Type B pancreatic cell (in vitro differentiated cells): ENCODE measurements around the gene CPOX. TPM values are rescaled to one million over a fixed set of nuclear protein-coding genes. Genes with fewer than 3 reads are reported as not detected.

Experiments
- DNase-seq: peaks from one replicate; pipeline ENCODE4 v3.0.0; 2021; ENCODE audit warnings: mixed read lengths; ENCODE audit not compliant: unreplicated experiment; ENCODE audit errors: extremely low spot score
- H3K27ac Mint-ChIP-seq: 2 replicates; pipeline ENCODE4 v1.8.0; 2021; ENCODE audit warnings: mild to moderate bottlenecking, mixed read lengths
- H3K27me3 Mint-ChIP-seq: 2 replicates; pipeline ENCODE4 v1.8.0; 2021; ENCODE audit warnings: mixed read lengths
- H3K36me3 Mint-ChIP-seq: 2 replicates; pipeline ENCODE4 v1.8.0; 2021; ENCODE audit warnings: mixed read lengths
- H3K4me1 Mint-ChIP-seq: one replicate; pipeline ENCODE4 v1.8.0; 2021; ENCODE audit warnings: mixed read lengths; ENCODE audit not compliant: unreplicated experiment
- H3K4me3 Mint-ChIP-seq: 2 replicates; pipeline ENCODE4 v1.8.0; 2021; ENCODE audit warnings: mild to moderate bottlenecking, mixed read lengths
- H3K9me3 Mint-ChIP-seq: 2 replicates; pipeline ENCODE4 v1.8.0; 2021; ENCODE audit warnings: mixed read lengths
- total RNA-seq: library from RNA; stranded (reverse); gene quantifications from 2 replicates; pipeline ENCODE4 v1.2.1, GENCODE V29; 2021; ENCODE audit warnings: low replicate concordance
- TF ChIP-seq, protein P1 (sequence below): fragments of 200-600 bp; sonication (generic); conservative IDR thresholded peaks from 2 replicates; pipeline ENCODE4 v1.5.0; 2021; ENCODE audit warnings: antibody characterized with exemption, mild to moderate bottlenecking

Gene CPOX
- total RNA-seq, 1 donor from 2014 or later: 24.6 TPM

DNA sequence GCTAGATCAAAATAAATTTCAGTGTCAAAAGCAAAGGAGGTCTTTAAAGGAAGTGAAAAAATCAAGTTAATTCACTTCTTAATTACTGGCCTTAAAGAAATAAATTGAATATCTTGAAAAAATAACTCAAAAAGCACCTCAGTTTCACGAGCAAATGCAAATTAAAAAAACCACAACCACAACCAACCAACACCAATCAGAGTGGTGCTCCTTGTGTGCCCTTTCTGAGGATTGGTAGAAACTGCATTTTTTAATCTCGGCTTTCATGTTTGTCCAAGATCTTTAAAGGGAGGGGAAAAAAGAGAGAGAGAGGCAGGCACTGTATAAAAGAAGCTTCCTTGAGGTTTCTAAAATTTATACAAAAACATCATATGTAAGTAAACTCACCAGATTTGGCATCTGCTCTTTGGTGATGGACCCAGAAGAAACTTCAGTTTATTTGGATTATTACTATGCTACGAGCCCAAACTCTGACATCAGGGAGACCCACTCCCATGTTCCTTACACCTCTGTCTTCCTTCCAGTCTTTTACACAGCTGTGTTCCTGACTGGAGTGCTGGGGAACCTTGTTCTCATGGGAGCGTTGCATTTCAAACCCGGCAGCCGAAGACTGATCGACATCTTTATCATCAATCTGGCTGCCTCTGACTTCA is 61.7 kb downstream of the CPOX start, which contains the start of gene GPR15:
GPR15 (plus strand) TSS at position 357 of the 653 bp plus-strand sequence; CDS start at position 413, 56 bp downstream.
- DNase-seq: no peak
- H3K4me1 Mint-ChIP-seq: no peaks in the 10 kb centered on the region
- no peaks in the 10 kb centered on the region for H3K9me3 Mint-ChIP-seq
- TF ChIP-seq, protein P1, sequence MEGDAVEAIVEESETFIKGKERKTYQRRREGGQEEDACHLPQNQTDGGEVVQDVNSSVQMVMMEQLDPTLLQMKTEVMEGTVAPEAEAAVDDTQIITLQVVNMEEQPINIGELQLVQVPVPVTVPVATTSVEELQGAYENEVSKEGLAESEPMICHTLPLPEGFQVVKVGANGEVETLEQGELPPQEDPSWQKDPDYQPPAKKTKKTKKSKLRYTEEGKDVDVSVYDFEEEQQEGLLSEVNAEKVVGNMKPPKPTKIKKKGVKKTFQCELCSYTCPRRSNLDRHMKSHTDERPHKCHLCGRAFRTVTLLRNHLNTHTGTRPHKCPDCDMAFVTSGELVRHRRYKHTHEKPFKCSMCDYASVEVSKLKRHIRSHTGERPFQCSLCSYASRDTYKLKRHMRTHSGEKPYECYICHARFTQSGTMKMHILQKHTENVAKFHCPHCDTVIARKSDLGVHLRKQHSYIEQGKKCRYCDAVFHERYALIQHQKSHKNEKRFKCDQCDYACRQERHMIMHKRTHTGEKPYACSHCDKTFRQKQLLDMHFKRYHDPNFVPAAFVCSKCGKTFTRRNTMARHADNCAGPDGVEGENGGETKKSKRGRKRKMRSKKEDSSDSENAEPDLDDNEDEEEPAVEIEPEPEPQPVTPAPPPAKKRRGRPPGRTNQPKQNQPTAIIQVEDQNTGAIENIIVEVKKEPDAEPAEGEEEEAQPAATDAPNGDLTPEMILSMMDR: no peak
- no peaks in the 10 kb centered on the region for H3K36me3 Mint-ChIP-seq
- H3K27ac Mint-ChIP-seq: no peak within 1 kb of the TSS
- H3K4me3 Mint-ChIP-seq: no peak within 1 kb of the TSS
- peaks cover 6% of the 10 kb centered on the region for H3K27me3 Mint-ChIP-seq

DNA sequence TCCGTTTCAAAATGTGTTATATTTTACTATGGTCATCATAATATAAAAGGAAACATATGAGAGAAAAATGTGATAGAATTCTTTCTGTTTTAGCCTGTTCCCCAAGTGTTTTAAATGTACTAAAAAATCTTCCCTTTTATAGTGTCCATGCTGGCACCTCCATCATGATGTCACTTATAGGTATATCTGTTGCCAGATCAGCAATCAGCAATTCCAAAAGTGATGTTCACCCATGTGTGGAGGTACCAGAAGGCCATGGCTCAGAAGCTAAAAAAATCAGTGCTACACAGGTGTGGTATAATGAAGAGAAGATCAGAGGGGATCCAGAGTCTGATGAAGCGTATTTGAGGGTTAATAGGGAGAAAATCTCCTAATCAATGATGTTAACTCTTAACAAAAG is 62.7 kb downstream of the CPOX start:
- TF ChIP-seq, protein P1: no peak
- Mint-ChIP-seq H3K36me3 (no peaks in the 10 kb centered on the region), H3K9me3 (no peaks in the 10 kb centered on the region), H3K4me3 (no peak overlapping the region), H3K27me3 (peaks cover 6% of the 10 kb centered on the region), H3K4me1 (no peaks in the 10 kb centered on the region), H3K27ac (no peak overlapping the region)
- no peak for DNase-seq

DNA sequence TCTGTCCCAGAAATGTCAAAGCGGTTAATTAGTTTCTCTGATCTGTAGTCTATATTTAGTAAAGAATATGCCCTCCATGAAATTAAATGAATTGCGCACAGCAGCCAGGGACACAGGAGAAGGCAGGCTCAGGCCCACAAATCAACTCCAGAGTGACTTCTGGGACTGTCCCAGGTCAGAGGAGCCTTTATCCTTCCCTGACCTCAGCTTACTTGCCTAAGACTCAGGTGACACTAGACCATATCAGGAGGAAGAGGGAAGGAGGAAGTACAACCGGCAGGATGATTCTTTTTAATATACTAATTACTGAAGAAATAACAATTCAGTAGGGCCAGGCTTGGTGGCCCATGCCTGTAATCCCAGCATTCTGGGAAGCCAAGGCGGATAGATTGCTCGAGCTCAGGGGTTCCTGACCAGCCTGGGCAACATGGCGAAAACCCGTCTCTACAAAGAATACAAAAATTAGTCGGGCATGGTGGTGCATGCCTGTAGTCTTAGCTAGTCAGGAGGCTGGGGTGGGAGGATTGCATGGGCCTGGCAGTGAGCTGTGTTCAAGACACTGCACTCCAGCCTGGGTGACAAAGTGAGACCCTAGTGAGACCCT is 63.5 kb downstream of the CPOX start:
- Mint-ChIP-seq H3K27me3 (peaks cover 6% of the 10 kb centered on the region), H3K4me3 (no peak overlapping the region), H3K9me3 (no peaks in the 10 kb centered on the region), H3K36me3 (no peaks in the 10 kb centered on the region), H3K4me1 (no peaks in the 10 kb centered on the region), H3K27ac (no peak overlapping the region)
- no peak for DNase-seq
- TF ChIP-seq, protein P1: no peak

Other genes starting within 250 kb of the CPOX start
- gene OR5K4, start 239.8 kb downstream of the CPOX start, total RNA-seq: not detected in 2 replicates
- gene OR5K3, start 202.9 kb downstream of the CPOX start, total RNA-seq: not detected in 2 replicates
- gene OR5K1, start 130.4 kb downstream of the CPOX start, total RNA-seq: not detected in 2 replicates
- not detected in 2 replicates for gene OR5K2, start 95.9 kb downstream of the CPOX start, total RNA-seq
- 59.4 and 83.1 TPM in 2 replicates for gene CLDND1, start 70.7 kb downstream of the CPOX start, total RNA-seq
- gene GPR15, start 61.6 kb downstream of the CPOX start, total RNA-seq: not detected in 2 replicates
- 16.5 and 21.9 TPM in 2 replicates for gene ST3GAL6, start 169.7 kb upstream of the CPOX start, total RNA-seq